ENCODE measurements around the gene ECSCR.
"Not testable (repeated sequence)": the region's sequence is repeated elsewhere in the genome, so short reads cannot be mapped to it uniquely, and the experiment has no call there.

The ECSCR gene

DNA sequence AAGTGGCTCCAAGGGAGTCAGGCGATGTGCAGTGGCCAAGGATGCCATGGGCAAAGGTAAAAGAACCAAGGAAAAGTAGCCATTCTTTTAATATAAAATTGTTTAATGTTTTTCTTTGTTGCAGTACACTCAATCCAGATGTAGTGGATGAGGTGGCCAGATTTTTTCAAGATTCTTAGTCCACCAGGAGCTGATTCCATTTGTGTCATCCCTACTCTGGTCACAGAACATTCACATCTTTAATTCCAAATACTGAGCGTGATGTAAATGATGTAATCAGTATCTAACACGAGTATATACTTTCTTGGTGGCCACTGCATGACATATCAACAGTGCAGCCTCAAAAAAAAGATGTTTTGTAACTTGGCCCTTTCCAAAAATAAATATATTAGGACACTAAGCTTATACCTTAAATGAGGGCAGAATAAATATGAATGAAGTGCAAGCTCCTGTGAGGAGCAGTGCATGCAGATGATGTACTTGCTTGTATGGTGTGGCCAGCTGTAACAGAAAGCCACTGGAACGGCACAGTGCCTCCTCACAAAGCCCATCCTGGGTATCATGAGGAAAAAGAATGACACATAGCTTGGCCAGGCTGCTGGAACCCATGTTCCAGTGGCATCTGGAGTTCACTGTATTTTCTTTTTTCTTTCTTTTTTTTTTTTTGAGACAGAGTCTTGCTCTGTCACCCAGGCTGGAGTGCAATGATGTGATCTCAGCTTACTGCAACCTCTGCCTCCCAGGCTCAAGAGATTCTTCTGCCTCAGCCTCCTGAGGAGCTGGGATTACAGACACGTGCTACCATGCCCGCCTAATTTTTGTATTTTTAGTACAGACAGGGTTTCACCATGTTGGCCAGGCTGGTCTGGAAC is 52.2 kb downstream of the ECSCR start:
- no peak for DNase-seq

DNA sequence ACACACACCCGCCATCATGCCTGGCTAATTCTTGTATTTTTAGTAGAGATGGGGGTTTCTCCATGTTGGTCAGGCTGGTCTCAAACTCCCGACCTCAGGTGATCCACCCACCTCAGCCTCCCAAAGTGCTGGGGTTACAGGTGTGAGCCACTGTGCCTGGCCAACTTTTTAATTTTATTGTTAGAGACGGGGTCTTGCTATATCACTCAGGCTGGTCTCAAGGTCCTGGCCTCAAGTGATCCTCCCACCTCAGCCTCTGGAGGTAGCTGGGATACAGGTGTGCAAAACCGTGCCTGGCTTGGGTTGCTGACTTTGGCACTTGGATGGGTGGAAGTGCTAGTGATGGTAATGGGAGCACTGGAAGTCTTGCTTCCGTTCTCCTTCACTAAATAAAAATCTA is 53.4 kb downstream of the ECSCR start:
- DNase-seq: not testable (repeated sequence)

DNA sequence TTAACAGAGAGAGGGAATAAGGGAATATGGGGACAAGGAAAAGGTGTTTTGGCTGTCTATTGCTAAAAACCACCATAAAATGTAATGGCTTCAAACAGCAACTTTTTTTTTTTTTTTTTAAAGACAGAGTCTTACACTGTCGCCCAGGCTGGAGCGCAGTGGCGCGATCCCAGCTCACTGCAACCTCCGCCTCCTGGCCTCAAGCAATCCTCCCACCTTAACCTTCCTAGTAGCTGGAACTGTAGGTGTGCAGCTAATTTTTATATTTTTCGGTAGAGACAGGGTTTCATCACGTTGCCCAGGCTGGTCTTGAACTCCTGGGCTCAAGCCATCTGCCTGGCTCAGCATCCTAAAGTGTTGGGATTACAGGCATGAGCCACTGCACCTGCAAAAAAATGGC is 54.4 kb downstream of the ECSCR start:
- DNase-seq: no peak

DNA sequence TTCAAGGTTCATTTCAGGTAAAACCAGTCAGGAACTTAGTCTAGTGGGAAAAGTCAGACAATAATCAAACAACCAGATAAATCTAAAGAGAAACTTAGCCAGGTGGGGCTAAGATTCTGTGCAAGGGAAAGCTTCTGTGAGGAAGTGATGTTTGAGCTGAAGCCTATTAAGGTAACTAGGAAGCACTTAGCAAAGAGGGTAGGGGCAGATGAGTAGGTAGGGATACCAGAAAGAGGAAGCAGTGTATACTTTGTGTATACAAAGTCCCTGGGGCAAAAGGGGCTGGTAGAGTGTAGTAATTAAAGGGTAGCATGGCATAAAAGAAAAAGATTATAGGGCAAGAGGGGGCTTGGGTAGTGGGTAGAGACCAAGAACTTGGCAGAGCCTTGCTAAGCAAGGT is 55.0 kb downstream of the ECSCR start:
- no peak for DNase-seq

DNA sequence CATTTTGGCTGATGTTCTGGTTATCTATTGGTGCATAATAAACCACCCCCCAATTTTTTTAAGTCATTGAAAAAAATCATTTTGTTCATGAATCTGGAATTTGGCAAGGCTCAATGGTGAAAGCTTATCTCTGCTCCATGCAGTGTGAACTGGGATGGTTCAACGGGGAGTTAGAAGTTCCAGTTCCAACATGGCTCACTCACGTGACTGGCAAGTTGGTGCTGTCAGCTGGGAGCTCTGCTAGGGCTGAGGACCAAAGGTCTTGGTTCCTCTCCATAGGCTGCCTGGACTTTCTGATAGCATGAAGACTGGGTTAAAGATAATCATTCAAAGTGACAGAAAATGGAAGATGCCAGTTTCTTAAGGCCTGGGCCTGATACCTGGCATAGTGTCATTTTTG is 55.6 kb downstream of the ECSCR start:
- DNase-seq: no peak

DNA sequence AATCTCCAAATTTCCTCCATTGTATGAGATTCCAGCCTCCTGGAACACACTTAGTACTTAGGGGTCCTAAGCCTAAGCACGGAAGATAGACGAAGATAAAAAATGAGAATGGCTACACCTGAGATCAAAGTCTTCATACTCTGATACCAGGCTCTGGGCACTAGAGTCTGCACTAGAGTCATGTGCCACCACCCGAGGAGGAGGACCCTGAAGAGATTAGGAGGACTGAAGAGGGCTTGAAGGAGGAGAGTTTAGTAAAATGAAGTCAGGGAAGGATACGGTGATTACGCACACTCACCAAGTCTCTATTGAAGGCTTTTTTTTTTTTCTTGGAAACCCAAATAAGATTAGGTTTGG is 58.1 kb downstream of the ECSCR start:
- no peak for DNase-seq

DNA sequence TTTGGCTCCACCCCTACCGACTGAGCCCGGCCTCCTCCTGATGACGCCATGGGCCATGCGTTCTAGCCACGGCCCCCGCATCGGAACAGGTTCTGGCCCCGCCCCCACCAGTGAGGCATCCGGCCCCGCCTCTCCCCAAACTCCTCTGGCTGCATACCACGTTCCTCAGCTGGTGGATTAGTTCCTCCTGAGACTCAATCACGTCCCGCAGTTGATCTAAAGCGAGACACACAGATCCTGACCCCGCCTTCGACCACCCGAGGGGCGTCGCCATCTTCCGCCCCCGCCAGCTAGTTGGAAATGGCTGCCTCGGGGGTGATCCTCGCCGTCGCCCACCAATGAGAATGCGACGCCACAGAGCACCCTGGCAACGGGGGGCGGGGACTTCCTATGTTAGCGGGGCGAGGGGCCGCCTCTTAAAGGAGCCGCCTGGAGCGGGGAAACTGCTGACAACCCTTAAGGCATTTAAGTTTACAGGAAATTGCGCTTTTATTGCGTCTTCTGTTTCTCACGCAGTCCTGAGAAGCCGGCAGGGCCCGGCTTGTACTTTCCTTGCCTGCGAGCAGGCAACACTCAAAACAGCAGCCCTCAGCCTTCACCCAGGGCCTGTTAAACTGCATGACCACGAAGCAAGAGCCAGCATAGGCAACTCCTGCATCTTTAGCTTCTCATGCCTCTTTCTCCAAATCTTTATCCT is 58.6 kb downstream of the ECSCR start, which contains the start of gene SPATA24:
Gene SPATA24, minus strand, starts transcription at position 303 of the 697 bp plus-strand sequence. Its CDS starts 29 bp downstream, at position 274.
- DNase-seq: peak; percentile 82

DNA sequence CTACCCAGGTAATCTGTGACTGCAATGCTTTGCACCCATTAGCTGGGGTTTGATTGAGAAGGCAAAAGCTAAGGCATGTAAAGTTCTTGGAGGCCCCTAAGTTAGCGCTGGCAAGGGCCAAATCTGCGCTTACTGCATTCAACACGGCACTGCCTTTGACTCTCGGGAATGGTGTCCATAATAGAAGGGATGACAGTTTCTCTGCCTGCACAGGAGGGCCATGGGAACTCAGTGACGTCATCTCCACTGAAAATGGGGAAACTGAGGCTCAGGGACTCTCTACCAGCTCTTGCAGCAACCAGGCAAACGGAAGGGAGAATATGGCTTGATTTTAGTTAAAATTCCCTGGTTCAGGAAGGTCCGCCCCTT is 59.1 kb downstream of the ECSCR start:
- DNase-seq: no peak

DNA sequence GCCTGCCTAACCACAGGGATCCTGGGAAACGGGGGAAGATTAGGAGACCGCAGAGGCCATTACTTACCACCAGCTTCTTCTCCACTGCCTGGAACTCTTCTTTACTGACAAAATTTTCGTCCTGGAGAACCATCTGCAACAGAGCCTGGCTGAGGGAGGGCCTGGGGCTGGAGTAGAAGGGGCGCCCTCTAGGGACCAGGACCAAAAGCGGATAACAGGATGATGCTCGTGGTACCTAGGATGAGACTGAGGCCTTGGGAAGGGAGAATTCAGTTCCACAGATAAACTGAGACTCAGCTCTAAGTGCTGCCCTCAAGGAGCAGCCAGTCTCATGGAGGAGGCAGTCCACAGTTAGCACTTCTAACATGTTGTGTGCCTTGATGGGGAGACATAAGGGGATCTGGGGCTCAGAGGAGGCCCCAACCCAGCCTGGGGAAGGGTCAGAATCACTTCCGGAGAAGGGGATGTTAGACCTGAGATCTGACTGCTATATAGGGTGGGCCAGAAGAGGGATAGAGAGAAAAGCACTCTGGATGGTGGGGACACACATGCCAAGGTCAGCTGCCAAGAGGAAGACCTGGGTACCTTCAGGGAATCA is 59.9 kb downstream of the ECSCR start:
- no peak for DNase-seq

DNA sequence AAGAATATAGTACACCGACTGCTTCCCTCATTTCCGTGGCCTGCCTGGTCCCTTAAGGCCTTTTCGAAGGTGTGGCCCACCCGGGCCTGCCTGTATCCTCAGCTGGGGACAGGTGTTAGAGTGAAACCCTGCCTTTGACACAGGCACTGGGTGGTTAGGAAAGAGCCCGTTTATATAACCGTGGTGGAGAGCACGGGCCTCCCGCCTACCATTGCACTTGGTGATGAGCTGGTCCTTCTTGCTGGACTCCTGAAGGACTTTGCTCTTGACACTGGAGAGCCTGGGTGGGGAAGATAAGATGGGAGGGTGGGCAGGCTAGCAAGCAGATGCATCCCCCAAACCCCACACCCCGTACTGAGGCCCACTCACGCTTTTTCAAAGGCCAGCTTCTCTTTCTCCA is 61.0 kb downstream of the ECSCR start:
- no peak for DNase-seq

DNA sequence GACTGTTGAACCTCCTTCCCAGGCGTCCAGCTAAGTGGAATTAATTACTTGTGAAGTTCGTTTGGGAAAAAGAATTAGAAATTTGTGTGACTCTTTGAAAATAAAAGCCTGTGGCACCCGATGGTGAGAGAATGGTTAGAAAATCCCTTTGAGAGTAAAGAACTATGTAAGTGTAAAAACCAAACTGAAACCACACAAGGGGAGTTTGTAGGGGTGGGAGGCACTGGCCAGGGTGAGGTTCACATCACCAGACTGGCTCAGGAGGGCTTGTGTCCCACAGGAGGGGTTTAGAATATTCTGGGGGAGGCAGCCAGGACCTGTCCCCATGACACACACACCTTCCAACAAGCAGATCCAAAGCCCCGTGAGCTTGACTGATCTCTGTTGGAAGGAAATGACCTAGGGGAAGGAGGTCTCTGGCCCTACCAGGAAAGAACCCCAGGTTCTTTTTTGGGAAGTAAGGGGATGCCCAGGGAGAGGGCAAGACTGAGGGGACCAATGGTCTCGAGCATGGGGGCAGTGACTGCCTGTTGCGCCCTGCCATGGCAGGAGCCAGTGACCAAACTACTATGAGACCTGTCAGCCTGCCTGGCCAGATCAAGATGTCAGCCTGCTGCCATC is 62.9 kb downstream of the ECSCR start:
- DNase-seq: no peak

All from NCI-H187 treated with DMSO at 0.1 percent for 48 hours (cell line).